WTC11 (cell line): ENCODE data around the gene CCDC138. TPM values are rescaled to one million over a fixed set of nuclear protein-coding genes. Genes with fewer than 3 reads are reported as not detected.

ENCODE experiments used
- ATAC-seq: fragments of 200-7000 bp; cut with Tn5 transposase; 2 replicates; pipeline ENCODE4 v1.10.0; 2021; ENCODE audit warnings: mild to moderate bottlenecking, moderate library complexity
- CTCF ChIA-PET: fragments of 300-600 bp; sonication (Branson Sonifier 250); formaldehyde crosslinking; loops from one replicate; lab custom pipeline; 2021; ENCODE audit warnings: antibody characterized with exemption; lab: Charles Lee
- POLR2A ChIA-PET: fragments of 350-600 bp; sonication (Branson Sonifier 250); formaldehyde crosslinking; loops from one replicate; lab custom pipeline; 2021; ENCODE audit warnings: antibody characterized with exemption; lab: Charles Lee
- DNase-seq: peaks from one replicate; pipeline ENCODE4 v3.0.0; 2021; ENCODE audit warnings: low spot score
- H3K27ac Mint-ChIP-seq: 2 replicates; pipeline ENCODE4 v1.8.0; 2021; ENCODE audit warnings: mixed read lengths
- H3K27me3 Mint-ChIP-seq: 2 replicates; pipeline ENCODE4 v1.8.0; 2021; ENCODE audit warnings: low read depth, mild to moderate bottlenecking, moderate library complexity, mixed read lengths
- H3K36me3 Mint-ChIP-seq: 2 replicates; pipeline ENCODE4 v1.8.0; 2021; ENCODE audit warnings: mixed read lengths
- H3K4me1 Mint-ChIP-seq: 2 replicates; pipeline ENCODE4 v1.8.0; 2022; ENCODE audit warnings: mixed read lengths
- H3K4me3 Mint-ChIP-seq: 2 replicates; pipeline ENCODE4 v1.8.0; 2021; ENCODE audit warnings: mild to moderate bottlenecking, moderate library complexity, mixed read lengths
- H3K9me3 Mint-ChIP-seq: 2 replicates; pipeline ENCODE4 v1.8.0; 2021; ENCODE audit warnings: mixed read lengths
- ATF6 ChIP-seq: sonication (generic); formaldehyde crosslinking; IDR thresholded peaks from 2 replicates; pipeline ENCODE4 v1.8.1; 2023; ENCODE audit warnings: mild to moderate bottlenecking, missing genetic modification reagents
- ESRRA ChIP-seq: sonication (generic); formaldehyde crosslinking; IDR thresholded peaks from 2 replicates; pipeline ENCODE4 v1.8.1; 2022; ENCODE audit warnings: mild to moderate bottlenecking, missing genetic modification reagents, borderline replicate concordance
- GTF2I ChIP-seq: fragments of 250-450 bp; sonication (Bioruptor Pico); conservative IDR thresholded peaks from 2 replicates; pipeline ENCODE4 v1.4.0; 2021; ENCODE audit warnings: mild to moderate bottlenecking
- KAT7 ChIP-seq: sonication (generic); formaldehyde crosslinking; IDR thresholded peaks from 2 replicates; pipeline ENCODE4 v1.8.1; 2023; ENCODE audit warnings: missing genetic modification reagents, mild to moderate bottlenecking, borderline replicate concordance
- PRDM15 ChIP-seq: sonication (generic); formaldehyde crosslinking; IDR thresholded peaks from 2 replicates; pipeline ENCODE4 v1.8.0; 2022; ENCODE audit warnings: missing genetic modification reagents
- RORB ChIP-seq: fragments of 250-450 bp; sonication (Bioruptor Pico); IDR thresholded peaks from 2 replicates; pipeline ENCODE4 v1.9.0; 2021; ENCODE audit warnings: mild to moderate bottlenecking
- TCF7 ChIP-seq: sonication (generic); formaldehyde crosslinking; IDR thresholded peaks from 2 replicates; pipeline ENCODE4 v1.8.0; 2022; ENCODE audit warnings: mild to moderate bottlenecking, low read depth, missing genetic modification reagents, moderate library complexity
- TEAD1 ChIP-seq: sonication (generic); formaldehyde crosslinking; IDR thresholded peaks from 2 replicates; pipeline ENCODE4 v1.8.0; 2022; ENCODE audit warnings: mild to moderate bottlenecking, missing genetic modification reagents
- ZMAT4 ChIP-seq: fragments of 250-450 bp; sonication (Bioruptor Pico); IDR thresholded peaks from 2 replicates; pipeline ENCODE4 v1.9.0; 2021; ENCODE audit warnings: mild to moderate bottlenecking
- ZNF512 ChIP-seq: sonication (generic); formaldehyde crosslinking; IDR thresholded peaks from 2 replicates; pipeline ENCODE4 v1.8.1; 2022; ENCODE audit warnings: missing genetic modification reagents, borderline replicate concordance
- total RNA-seq: library from RNA; stranded (reverse); gene quantifications from 3 replicates; pipeline ENCODE4 v1.2.3, GENCODE V29; 2021
- TF ChIP-seq, protein P1 (sequence below): sonication (generic); formaldehyde crosslinking; IDR thresholded peaks from 2 replicates; pipeline ENCODE4 v1.8.1; 2023; ENCODE audit warnings: mild to moderate bottlenecking, missing genetic modification reagents
- TF ChIP-seq, protein P2 (sequence below): fragments of 250-450 bp; sonication (Bioruptor Pico); IDR thresholded peaks from 2 replicates; pipeline ENCODE4 v1.9.0; 2021; ENCODE audit warnings: moderate library complexity, mild to moderate bottlenecking, inconsistent platforms, borderline replicate concordance
- TF ChIP-seq, protein P3 (sequence below): sonication (generic); formaldehyde crosslinking; IDR thresholded peaks from 2 replicates; pipeline ENCODE4 v1.8.1; 2022; ENCODE audit warnings: mild to moderate bottlenecking, moderate library complexity, missing genetic modification reagents
- TF ChIP-seq, protein P4 (sequence below): sonication (generic); formaldehyde crosslinking; IDR thresholded peaks from 2 replicates; pipeline ENCODE4 v1.8.1; 2022; ENCODE audit warnings: mild to moderate bottlenecking, missing genetic modification reagents, moderate library complexity, borderline replicate concordance

CCDC138 gene
- total RNA-seq, 1 experiment from 2014 or later = 23.5 TPM

- Mint-ChIP-seq H3K4me3 (no peak overlapping the region), H3K36me3 (no peaks in the 10 kb centered on the region), H3K9me3 (no peaks in the 10 kb centered on the region), H3K4me1 (no peaks in the 10 kb centered on the region), H3K27me3 (no peaks in the 10 kb centered on the region; the same call in 1 of the 2 replicates), H3K27ac (no peak overlapping the region)
- POLR2A ChIA-PET = no interaction called here
- ATAC-seq = no peak
- no peak for DNase-seq
- CTCF ChIA-PET = interaction anchor here (1.4 kb wide), 1 partner anchor 21 kb away, joined by 5 read pairs; no protein-coding TSS in a partner anchor
- TF ChIP-seq, protein P1, sequence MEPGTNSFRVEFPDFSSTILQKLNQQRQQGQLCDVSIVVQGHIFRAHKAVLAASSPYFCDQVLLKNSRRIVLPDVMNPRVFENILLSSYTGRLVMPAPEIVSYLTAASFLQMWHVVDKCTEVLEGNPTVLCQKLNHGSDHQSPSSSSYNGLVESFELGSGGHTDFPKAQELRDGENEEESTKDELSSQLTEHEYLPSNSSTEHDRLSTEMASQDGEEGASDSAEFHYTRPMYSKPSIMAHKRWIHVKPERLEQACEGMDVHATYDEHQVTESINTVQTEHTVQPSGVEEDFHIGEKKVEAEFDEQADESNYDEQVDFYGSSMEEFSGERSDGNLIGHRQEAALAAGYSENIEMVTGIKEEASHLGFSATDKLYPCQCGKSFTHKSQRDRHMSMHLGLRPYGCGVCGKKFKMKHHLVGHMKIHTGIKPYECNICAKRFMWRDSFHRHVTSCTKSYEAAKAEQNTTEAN = no peak
- TF ChIP-seq, protein P2, sequence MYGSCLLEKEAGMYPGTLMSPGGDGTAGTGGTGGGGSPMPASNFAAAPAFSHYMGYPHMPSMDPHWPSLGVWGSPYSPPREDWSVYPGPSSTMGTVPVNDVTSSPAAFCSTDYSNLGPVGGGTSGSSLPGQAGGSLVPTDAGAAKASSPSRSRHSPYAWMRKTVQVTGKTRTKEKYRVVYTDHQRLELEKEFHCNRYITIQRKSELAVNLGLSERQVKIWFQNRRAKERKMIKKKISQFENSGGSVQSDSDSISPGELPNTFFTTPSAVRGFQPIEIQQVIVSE (CRISPR knock-in tag) = no peak
- TF ChIP-seq, protein P3, sequence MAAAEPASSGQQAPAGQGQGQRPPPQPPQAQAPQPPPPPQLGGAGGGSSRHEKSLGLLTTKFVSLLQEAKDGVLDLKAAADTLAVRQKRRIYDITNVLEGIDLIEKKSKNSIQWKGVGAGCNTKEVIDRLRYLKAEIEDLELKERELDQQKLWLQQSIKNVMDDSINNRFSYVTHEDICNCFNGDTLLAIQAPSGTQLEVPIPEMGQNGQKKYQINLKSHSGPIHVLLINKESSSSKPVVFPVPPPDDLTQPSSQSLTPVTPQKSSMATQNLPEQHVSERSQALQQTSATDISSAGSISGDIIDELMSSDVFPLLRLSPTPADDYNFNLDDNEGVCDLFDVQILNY = no peak
- TF ChIP-seq KAT7 (CRISPR knock-in tag) (no peak), PRDM15 (CRISPR knock-in tag) (no peak), ATF6 (CRISPR knock-in tag) (no peak), RORB (CRISPR knock-in tag) (no peak), ESRRA (CRISPR knock-in tag) (no peak), TCF7 (CRISPR knock-in tag) (no peak), ZMAT4 (CRISPR knock-in tag) (no peak), TEAD1 (CRISPR knock-in tag) (no peak), GTF2I (no peak), ZNF512 (no peak)
- TF ChIP-seq, protein P4, sequence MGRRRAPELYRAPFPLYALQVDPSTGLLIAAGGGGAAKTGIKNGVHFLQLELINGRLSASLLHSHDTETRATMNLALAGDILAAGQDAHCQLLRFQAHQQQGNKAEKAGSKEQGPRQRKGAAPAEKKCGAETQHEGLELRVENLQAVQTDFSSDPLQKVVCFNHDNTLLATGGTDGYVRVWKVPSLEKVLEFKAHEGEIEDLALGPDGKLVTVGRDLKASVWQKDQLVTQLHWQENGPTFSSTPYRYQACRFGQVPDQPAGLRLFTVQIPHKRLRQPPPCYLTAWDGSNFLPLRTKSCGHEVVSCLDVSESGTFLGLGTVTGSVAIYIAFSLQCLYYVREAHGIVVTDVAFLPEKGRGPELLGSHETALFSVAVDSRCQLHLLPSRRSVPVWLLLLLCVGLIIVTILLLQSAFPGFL (CRISPR knock-in tag) = no peak
These were observed 120.0 kb downstream of the CCDC138 start for GRCh38 chr2:108906403-108907077.
